NCI-H1436 treated with DMSO at 0.1 percent for 48 hours (cell line): Measurements from ENCODE around the gene FMN2.

ENCODE experiments used
- DNase-seq: peaks from one replicate; lab custom pipeline; 2025; lab: John Stamatoyannopoulos, UW

FMN2 gene

GRCh38 chr1:240198376-240198775 is 106.7 kb downstream of the FMN2 start:
- no peak for DNase-seq

- no peak for DNase-seq
These were observed 108.3 kb downstream of the FMN2 start for GRCh38 chr1:240199758-240200645.

- DNase-seq = no peak
These were observed 110.2 kb downstream of the FMN2 start for GRCh38 chr1:240201931-240202330.

- no peak for DNase-seq
These were observed 115.5 kb downstream of the FMN2 start for GRCh38 chr1:240207073-240207709.

GRCh38 chr1:240210026-240210425 is 118.3 kb downstream of the FMN2 start:
- no peak for DNase-seq

- DNase-seq = no peak
These were observed 120.9 kb downstream of the FMN2 start for GRCh38 chr1:240212556-240212955.

GRCh38 chr1:240217403-240217802 is 125.7 kb downstream of the FMN2 start:
- no peak for DNase-seq

GRCh38 chr1:240219104-240219503 is 127.4 kb downstream of the FMN2 start:
- DNase-seq = no peak

- DNase-seq = no peak
These were observed 134.4 kb downstream of the FMN2 start for GRCh38 chr1:240226102-240226501.

GRCh38 chr1:240230816-240231215 is 139.1 kb downstream of the FMN2 start:
- no peak for DNase-seq

GRCh38 chr1:240232530-240232929 is 140.8 kb downstream of the FMN2 start:
- no peak for DNase-seq

- DNase-seq = no peak
These were observed 143.0 kb downstream of the FMN2 start for GRCh38 chr1:240234485-240235210.

GRCh38 chr1:240235521-240236288 is 144.0 kb downstream of the FMN2 start:
- DNase-seq = no peak

- no peak for DNase-seq
These were observed 145.6 kb downstream of the FMN2 start for GRCh38 chr1:240237305-240237721.

GRCh38 chr1:240239309-240239708 is 147.6 kb downstream of the FMN2 start:
- DNase-seq = no peak

GRCh38 chr1:240241278-240241677 is 149.6 kb downstream of the FMN2 start:
- no peak for DNase-seq

GRCh38 chr1:240242601-240243144 is 151.0 kb downstream of the FMN2 start:
- DNase-seq = no peak

- DNase-seq = no peak
These were observed 153.4 kb downstream of the FMN2 start for GRCh38 chr1:240244968-240245628.

GRCh38 chr1:240245629-240246020 is 153.9 kb downstream of the FMN2 start:
- no peak for DNase-seq

- DNase-seq = no peak
These were observed 156.2 kb downstream of the FMN2 start for GRCh38 chr1:240247899-240248298.

- DNase-seq = no peak
These were observed 162.3 kb downstream of the FMN2 start for GRCh38 chr1:240254006-240254405.
